Heart right ventricle (tissue), 16 donors: ENCODE measurements around the gene TCERG1. TPM values are rescaled to one million over a fixed set of nuclear protein-coding genes. Genes with fewer than 3 reads are reported as not detected.

ENCODE experiments used
- ATAC-seq, 8 donors: fragments of 200-7000 bp; cut with Tn5 transposase; one replicate each; pipeline ENCODE4 v1.9.1; 2020; ENCODE audit warnings: mild to moderate bottlenecking in 8 of 8, moderate library complexity in 8 of 8, moderate number of reproducible peaks in 1 of 8
- DNase-seq, 2 donors: peaks; one replicate each; pipeline ENCODE4 v3.0.0-alpha.2; 2020
- H3K27ac ChIP-seq, 10 donors: fragments of 200-600 bp; sonication (generic) in 2 of 10; one replicate each; pipeline versions ENCODE4 v1.5.0 to v1.8.0; 2020 to 2022; ENCODE audit warnings: mild to moderate bottlenecking in 3 of 10
- H3K27me3 ChIP-seq, 7 donors: fragments of 200-600 bp; one replicate each; pipeline ENCODE4 v1.8.0; 2021 to 2022; ENCODE audit warnings: mild to moderate bottlenecking in 2 of 7
- H3K36me3 ChIP-seq, 9 donors: fragments of 200-600 bp; sonication (generic) in 1 of 9; one replicate each; pipeline versions ENCODE4 v1.5.0 to v1.8.0; 2020 to 2022; ENCODE audit warnings: mild to moderate bottlenecking in 2 of 9
- H3K4me1 ChIP-seq, 9 donors: fragments of 200-600 bp; sonication (generic) in 1 of 9; one replicate each; pipeline versions ENCODE4 v1.5.0 to v1.8.0; 2020 to 2022; ENCODE audit warnings: mild to moderate bottlenecking in 4 of 9
- H3K4me3 ChIP-seq, 10 donors: fragments of 200-600 bp; sonication (generic) in 2 of 10; one replicate each; pipeline versions ENCODE4 v1.5.0 to v1.8.0; 2020 to 2022; ENCODE audit warnings: mild to moderate bottlenecking in 7 of 10, moderate library complexity in 2 of 10
- H3K9me3 ChIP-seq, 11 donors: fragments of 200-600 bp in 10 of 11; sonication (generic) in 2 of 11; one replicate each; pipeline versions ENCODE4 v1.5.0 to v1.8.0; 2013 to 2022; ENCODE audit warnings: mild to moderate bottlenecking in 2 of 11, control low read depth in 1 of 11, moderate library complexity in 1 of 11
- CTCF ChIP-seq, 9 donors: fragments of 200-600 bp; sonication (generic) in 2 of 9; IDR thresholded peaks; one replicate each; pipeline versions ENCODE4 v1.5.0 to v1.8.0; 2021 to 2022; ENCODE audit warnings: antibody characterized with exemption in 9 of 9, mild to moderate bottlenecking in 5 of 9, moderate library complexity in 1 of 9
- WGBS, 2 donors: extraction: QIAGEN DNeasy Blood & Tissue Kit; methylation state at CpG; one replicate each; pipeline ENCODE4 v1.1.7; 2013; ENCODE audit warnings: inconsistent platforms in 1 of 2; 5-methylcytosine and 5-hydroxymethylcytosine counted together
- intact Hi-C, 10 donors: fragments of 100-400 bp; cut with DNase I; formaldehyde crosslinking; loops; one replicate each; pipeline versions ENCODE4 v1.11.1 to v1.14.2; 2022
- polyA plus RNA-seq, 2 donors: library from polyadenylated mRNA; stranded (reverse); fragments of 200-250 nt; gene quantifications; one replicate each; pipeline ENCODE4 v1.2.3, GENCODE V29; 2013
- total RNA-seq, 10 donors: library from RNA; stranded (reverse); fragmentation: NEBNext Ultra II Directional in 3 of 10; extraction: Animal tissue kit (Norgen Biotek cat#: 25700) in 3 of 10; gene quantifications; one replicate each; pipeline versions ENCODE4 v1.2.1 to v1.2.4, GENCODE V29; 2021 to 2023
- donor health status: Arrhythmogenic right ventricular cardiomyopathy.
- donor health status: ischemic (EF 13 %, LVEDD 7.1; RV severe dilation, severe dysfunction).
- donor health status: healthy with polysubstance abuse.
- donor health status: DM: no; HTN: yes; CAD: no.
- donor health status: DM: no; HTN: no; CAD: no.
- donor health status: ischemic (EF 25% LVEDD 6.9; RV normal size, moderate dysfunction).
- donor health status: ischemic (EF 25% LVEDD 5.7; RV mildly dilated, moderate dysfunction).
- donor health status: healthy.
- donor health status: DM: yes; HTN: yes; CAD: no.
- donor health status: Ischemic cardiomyopathy.
- donor health status: ischemic (EF 35%, LVEDD 5.7; RV mildly dilated, moderate dysfunction).
- donor health status: nonischemic (EF 11% LVEDD 7.7; RV severe dilation, severe dysfunction).
- donor health status: DM: yes; HTN: yes; CAD: no.
- donor health status: PGD.
- donor health status: ischemic (EF 29% LVEDD 5.4; RV normal size, mild dysfunction).
- donor health status: nonischemic (EF 23%, LVEDD 6.1; RV moderate dilation, normal function).

TCERG1 gene
- total and polyA plus RNA-seq, 12 donors = 11.2 to 59.2 (median 21.1) TPM

DNA sequence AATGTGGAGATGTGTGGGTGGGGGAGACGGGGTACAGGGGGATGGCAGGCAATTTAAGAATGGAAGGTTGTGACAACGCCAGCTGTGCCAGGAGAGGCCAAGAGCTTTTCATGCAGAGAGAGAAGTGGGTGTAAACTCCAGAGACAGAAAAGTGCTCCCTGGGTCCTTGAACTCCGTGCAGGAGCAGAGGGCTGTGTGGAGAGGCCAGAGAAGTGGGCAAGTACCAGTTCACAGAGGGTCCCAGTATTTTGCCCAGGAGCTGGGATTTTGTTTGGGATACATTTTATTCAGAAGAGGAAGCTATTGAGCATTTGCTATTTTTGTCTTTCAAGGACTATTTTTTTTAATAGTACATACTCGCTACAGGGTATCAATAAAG, 19.5 kb upstream of the TCERG1 start:
- Histone ChIP-seq H3K9me3 (no peaks in the 10 kb centered on the region), H3K4me3 (no peak overlapping the region), H3K36me3 (no peaks in the 10 kb centered on the region), H3K27ac (no peak overlapping the region), H3K4me1 (peaks cover 0 to 4% (median 0%) of the 10 kb centered on the region in 9 donors), H3K27me3 (peaks cover 0 to 25% (median 5%) of the 10 kb centered on the region in 7 donors)
- WGBS, 2 donors = 40 to 44% methylated on average over 4 of the region's 4 CpGs
- DNase-seq (no peak), ATAC-seq (no peak)
- no peak for TF ChIP-seq CTCF (IDR thresholded peaks at IDR 0.05)
- intact Hi-C loops = loop anchor here (1.0 to 10.0 kb wide), 6 partner anchors 130 to 243 kb away; partner anchors contain the start of gene LARS1 (in 3 of the 10)

DNA sequence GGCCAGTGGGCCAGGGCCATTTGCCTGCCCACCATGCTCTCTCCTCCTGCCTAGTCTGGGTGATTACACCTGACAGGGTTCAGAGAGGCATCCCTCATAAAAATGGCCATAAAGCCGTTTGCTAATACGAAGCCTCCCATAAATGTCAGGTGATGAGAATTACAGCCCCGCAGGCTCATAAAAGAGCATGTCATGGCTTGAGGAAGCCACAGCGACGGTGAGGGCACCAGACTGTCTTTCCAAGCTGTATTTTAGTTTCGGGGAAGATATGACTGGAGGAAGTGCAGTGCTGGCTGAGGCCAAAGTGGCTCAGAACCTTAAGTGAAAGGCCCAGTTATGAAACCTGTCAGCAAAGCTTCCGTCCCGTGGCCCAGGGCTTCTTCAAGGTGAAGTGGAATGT, 18.5 kb upstream of the TCERG1 start:
- Histone ChIP-seq H3K9me3 (no peaks in the 10 kb centered on the region), H3K27ac (no peak overlapping the region), H3K36me3 (no peaks in the 10 kb centered on the region), H3K4me3 (no peak overlapping the region), H3K27me3 (peaks cover 0 to 25% (median 5%) of the 10 kb centered on the region in 7 donors), H3K4me1 (peaks cover 0 to 4% (median 0%) of the 10 kb centered on the region in 9 donors)
- no peak for DNase-seq
- WGBS, 2 donors = 53 to 62% methylated on average over 8 of the region's 8 CpGs
- TF ChIP-seq CTCF (IDR thresholded peaks at IDR 0.05) = no peak
- ATAC-seq = no peak
- intact Hi-C loops = loop anchor here in 5 of 10 donors (5.0 to 10.0 kb wide), 3 partner anchors 131 to 244 kb away; partner anchors contain the start of gene LARS1 (in 3 of the 5)

DNA sequence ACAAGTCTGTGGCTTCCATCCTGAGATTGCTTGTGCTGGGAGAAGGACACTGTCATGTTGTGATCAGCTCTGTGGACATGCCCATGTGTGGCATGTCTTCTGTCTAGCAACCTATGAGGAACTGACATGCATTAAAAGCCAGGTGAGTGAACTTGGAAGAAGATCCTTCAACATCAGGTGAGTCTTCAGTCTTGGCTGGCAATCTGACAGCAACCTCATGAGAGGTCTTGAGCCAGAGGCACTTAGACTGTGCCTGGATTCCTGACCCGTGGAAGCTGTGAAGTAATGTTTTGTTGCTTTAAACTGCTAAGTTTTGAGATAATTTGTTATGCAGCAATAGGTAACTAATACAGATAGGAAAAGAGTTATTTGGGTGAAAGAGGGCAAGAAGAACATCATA, 6.8 kb upstream of the TCERG1 start:
- Histone ChIP-seq H3K36me3 (no peaks in the 10 kb centered on the region), H3K9me3 (no peaks in the 10 kb centered on the region), H3K4me3 (no peak overlapping the region), H3K4me1 (no peaks in the 10 kb centered on the region), H3K27me3 (peaks cover 0 to 36% (median 18%) of the 10 kb centered on the region in 7 donors), H3K27ac (no peak overlapping the region)
- no peak for DNase-seq
- no peak for TF ChIP-seq CTCF (IDR thresholded peaks at IDR 0.05)
- ATAC-seq = no peak
- intact Hi-C loops = loop anchor here in 1 of 10 donors (10.0 kb wide), 1 partner anchor 236 kb away; the partner anchor contains the start of gene RBM27
- 71 to 78% methylated on average over 1 of the region's 1 CpG for WGBS, 2 donors

DNA sequence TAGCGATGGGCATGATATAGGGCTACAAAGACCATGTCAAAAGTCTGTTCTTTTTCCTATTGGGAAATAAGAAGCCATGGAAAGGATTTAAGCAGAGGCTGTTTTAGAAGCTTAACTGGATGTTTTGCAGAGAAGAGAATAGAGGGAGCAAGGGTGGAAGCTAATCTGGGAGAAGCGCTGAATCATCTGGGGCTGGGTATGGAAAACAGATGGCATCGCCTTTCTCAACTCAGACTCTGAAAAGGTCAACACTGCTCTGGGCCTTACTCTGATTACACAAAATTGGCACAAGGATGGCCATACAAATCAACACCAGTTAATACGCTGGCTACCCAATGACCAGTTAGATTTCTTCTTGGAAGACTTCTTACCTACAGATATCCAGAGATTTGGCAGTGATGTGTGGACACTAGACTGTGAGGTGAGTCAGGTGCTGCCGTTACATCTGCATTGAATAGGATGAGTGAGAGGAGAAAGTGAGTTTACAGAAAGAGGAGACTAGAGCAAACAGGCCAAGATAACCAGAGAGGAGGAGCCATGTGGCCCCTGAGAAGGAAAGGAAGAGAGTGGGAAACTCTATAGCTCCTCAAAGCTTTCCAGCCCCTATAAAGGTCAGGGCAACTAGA, 6.2 kb upstream of the TCERG1 start:
- Histone ChIP-seq H3K27ac (no peak overlapping the region), H3K9me3 (no peaks in the 10 kb centered on the region), H3K4me1 (no peaks in the 10 kb centered on the region), H3K27me3 (peaks cover 0 to 30% (median 14%) of the 10 kb centered on the region in 7 donors), H3K4me3 (no peak overlapping the region), H3K36me3 (no peaks in the 10 kb centered on the region)
- WGBS, 2 donors = 90 to 93% methylated on average over 5 of the region's 5 CpGs
- intact Hi-C loops = loop anchor here in 1 of 10 donors (10.0 kb wide), 1 partner anchor 236 kb away; the partner anchor contains the start of gene RBM27
- DNase-seq = no peak
- ATAC-seq = no peak
- TF ChIP-seq CTCF (IDR thresholded peaks at IDR 0.05) = no peak
